NCI-H2081 treated with DMSO at 0.1 percent for 48 hours (cell line): Measurements from ENCODE around the gene TBC1D14.
"Not testable (repeated sequence)": the region's sequence is repeated elsewhere in the genome, so short reads cannot be mapped to it uniquely, and the experiment has no call there.

ENCODE experiments used
- DNase-seq: peaks from one replicate; lab custom pipeline; 2025; lab: John Stamatoyannopoulos, UW

TBC1D14 gene

DNA sequence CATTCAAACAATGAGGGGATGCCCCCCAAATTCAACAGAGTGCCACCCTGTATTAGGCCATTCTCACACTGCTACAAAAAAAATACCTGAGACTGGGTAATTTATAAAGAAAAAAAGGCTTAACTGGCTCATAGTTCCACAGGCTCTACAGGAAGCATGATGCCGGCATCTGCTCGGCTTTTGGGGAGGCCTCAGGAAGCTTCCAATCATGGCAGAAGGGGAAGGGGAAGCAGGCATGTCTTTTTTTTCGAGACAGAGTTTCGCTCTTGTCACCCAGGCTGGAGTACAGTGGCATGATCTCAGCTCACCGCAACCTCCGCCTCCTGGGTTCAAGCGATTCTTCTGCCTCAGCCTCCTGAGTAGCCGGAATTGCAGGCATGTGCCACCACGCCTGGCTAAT, 18.7 kb upstream of the TBC1D14 start:
- not testable (repeated sequence) for DNase-seq

DNA sequence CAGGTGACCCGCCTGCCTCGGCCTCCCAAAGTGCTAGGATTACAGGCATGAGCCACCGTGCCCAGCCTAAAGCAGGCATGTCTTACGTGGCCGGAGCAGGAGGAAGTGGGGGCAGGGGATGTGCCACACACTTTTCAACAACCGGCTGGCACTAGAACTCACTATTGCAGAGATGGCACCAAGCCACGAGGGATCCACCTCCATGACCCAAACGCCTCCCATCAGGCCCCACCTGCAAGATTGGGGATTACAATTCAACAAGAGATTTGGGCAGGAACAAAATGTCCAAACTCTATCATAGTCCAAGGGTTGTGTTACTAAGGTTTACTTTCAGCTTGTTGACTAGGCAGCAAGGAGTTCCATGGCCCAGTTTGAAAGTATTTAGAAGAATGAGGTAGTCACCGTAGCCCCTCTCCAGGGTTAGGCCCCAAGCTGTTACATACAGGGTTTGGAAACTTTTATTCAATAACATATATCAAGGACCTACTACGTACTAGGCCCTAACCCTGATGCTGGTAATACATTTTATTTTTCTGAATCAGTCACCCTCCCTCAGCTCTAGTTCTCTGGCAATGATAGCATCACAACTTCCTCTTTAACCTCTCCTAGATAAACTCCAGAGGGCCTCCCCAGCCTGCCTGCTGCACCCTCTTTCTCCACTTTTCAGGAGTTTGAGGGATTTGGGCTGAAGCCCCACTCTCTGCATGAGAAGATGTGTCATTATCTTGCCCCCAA, 18.0 kb upstream of the TBC1D14 start:
- no peak for DNase-seq

DNA sequence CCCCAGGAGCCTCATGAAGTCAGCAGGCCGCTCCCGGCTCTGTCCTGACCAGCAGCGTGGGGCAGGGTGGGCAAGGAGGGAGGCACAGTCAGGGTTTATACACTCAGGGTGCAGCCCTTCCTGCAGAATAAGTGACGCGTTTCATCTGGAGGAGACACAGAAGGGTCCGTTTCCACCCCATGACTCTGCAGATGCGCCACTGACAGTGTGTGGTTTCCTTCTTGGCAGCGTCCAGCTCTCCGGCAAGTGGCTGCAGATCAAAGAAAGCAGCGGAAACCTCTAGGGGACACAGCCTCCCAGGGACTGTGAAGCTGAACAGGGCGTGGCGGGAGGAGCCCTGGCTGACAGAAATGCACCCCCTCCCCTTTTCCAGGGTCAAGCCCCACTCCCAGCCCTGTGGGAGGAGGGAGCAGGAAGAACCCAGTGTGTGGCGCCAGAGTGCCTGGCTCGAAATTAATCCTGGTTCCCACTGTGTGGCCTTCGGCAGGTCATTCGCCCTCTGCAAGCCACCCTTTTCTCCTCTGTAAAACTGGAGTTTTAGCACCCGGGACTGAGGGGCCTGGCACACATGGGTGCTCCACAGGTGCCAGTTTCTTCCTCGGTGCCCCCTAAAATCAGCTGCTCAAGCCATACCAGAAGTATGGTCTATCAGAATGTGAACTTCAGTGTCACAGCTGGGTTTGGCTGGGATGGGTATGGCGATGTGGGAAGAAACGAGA, 17.3 kb upstream of the TBC1D14 start:
- no peak for DNase-seq

DNA sequence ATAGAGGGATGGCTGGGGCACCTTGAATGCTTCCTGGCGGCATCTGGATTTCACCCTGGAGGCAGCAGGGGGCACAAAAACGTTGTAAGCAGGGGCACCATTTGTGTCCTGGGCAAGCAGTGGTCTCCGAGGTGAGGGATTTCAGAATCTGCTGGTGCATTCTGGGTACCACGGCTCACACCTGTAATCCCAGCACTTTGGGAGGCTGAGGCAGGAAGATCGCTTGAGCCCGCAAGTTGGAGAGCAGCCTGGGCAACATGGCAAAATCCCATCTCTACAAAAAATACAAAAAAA, 16.8 kb upstream of the TBC1D14 start:
- DNase-seq: no peak

DNA sequence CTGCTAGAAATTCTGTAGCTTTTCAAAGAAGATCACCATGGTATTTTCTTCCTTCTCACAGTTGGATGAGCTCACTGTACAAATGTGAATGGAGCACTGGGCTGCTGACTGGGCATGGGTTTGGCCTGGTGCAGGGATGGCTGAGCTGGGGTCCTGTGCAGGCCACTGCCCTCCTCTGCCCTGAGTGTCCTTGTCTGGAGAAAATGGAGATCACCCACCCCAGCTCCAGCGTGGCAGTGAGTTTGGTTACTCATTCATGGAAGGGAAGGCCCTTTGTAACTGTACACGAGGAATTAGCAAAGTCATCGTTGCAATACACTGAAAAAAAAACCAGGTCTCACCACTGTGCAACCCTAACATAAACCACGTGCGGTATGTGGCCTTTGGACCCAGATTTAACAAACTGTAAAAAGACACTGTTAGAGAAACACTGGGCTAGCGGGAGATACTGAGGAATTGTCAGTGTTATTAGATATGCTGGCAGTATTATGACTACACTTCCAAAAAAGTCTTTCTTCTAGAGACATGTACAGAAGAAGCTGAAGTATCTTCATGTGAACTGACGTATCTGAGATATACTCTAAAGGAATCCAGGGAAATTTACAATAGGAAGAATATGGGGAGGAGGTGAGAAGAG, 16.1 kb upstream of the TBC1D14 start:
- DNase-seq: no peak

DNA sequence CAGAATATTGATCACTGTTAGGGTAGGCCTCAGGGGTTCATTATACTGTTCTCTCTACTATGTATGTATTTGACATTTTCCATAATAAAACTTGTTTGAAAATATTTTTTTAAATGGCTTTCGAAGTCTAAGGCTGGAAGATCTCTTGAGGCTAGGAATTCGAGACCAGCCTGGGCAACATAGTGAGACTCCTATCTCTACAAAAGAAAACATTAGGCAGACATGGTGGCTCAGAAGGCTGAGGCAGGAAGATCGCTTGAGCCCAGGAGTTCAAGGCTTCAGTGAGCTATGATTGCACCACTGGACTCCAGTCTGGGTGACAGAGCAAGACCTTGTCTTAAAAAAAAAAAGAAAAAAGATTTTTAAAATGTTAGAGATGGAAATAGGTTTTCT, 15.5 kb upstream of the TBC1D14 start:
- no peak for DNase-seq

DNA sequence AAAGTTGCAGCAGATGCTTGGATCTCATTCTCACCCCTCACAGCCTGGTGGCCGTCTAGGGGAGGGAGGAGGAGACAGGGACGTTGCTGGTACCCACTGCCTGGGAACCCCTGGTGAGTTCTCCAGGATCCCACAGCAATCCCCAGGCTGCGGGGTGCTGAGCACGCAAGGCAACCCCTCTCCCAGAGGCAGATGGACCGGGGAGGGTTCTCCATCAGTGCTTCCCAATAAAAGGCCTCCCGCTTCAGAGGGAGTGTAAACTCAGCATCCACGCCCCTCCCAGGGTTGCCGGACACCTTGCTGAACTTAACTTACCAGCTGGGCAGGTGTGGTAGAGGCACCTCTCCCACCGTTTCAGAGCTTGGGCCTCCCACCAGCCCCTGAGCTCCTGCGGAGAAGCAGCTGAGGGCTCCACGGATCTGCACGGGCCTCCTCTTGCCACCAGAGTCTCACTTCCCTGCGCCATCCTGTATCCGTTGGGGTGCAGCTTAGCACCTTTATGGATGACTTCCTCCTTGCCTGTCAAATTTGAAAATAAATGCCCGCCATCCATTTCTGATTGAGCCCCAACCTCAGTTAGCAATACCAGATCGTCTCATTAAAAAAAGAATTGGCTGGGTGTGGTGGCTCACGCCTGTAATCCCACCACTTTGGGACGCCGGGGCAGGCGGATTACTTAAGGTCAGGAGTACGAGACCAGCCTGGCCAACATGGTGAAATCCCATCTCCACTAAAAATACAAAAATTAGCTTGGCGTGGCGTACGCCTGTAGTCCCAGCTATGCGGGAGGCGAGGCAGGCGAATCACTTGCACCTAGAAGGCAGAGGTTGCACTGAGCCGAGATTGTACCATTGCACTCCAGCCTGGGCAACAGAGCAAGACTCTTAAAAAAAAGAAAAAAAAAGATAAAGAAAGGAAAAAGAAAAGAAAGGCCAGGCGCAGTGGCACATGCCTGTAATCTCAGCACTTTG, 14.8 kb upstream of the TBC1D14 start:
- DNase-seq: no peak

DNA sequence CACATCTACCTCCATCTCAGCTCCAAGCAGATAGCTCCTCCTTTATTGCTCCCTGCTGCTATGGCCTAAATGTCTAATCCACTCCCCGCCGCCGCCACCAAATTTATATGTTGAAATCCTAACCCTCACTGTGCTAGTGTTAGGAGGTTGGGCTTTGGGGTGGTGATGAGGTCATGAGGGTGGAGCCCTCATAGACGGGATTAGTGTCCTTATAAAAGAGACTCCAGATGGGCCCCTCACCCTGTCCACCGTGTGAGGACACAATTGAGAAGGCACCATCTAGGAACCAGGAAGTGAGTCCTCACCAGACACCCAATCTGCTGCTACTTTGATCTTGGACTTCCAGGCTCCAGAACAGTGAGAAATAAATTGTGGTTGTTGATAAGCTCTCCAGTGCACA, 13.6 kb upstream of the TBC1D14 start:
- DNase-seq: no peak

DNA sequence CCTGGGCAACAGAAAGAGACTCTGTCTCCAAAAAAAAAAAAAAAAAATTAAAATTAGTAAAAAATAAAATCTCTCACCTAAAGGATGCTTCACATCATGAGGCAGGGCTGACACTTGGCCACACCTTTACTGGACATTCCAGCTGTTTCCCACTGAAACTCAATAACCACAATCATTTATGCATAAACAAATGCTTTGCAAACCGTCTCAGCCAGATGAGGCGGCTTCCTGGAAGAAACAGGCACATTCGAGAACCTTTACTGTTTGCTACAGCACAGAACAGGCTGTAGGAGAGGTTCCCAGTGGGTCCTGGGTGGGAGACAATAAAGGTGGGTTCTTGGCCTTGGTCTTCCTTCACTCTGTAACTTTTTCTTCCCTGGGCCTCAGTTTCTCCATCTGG, 10.9 kb upstream of the TBC1D14 start:
- DNase-seq: no peak

DNA sequence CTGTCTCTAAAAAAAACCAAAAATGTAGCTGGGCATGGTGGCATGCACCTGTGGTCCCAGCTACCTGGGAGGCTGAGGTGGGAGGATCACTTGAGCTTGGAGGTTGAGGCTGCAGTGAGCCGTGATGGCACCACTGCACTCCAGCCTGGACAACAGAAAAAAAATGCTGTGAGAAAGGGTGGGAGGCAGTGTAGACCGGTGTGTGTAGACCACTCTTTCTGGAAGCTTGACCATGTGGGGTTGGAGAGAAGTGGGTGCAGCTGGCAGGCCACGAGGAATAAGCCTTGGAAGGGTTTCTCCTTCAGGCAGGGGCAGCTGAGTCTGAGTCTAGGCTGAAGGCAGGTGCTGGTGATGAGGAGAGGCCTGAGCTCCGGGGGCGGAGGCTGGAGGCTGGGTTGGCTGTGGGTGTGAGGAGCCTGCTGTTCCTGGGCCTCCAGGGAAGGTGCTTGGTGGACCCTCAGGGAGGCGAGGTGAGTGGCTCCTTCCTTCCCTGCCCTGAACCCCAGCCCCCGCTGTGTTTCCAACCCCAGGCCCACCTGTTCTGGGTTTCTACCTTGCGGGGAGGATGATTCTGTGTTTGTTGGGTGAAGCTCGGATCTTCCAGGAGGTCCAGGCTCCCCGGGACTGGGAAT, 9.3 kb upstream of the TBC1D14 start:
- no peak for DNase-seq

DNA sequence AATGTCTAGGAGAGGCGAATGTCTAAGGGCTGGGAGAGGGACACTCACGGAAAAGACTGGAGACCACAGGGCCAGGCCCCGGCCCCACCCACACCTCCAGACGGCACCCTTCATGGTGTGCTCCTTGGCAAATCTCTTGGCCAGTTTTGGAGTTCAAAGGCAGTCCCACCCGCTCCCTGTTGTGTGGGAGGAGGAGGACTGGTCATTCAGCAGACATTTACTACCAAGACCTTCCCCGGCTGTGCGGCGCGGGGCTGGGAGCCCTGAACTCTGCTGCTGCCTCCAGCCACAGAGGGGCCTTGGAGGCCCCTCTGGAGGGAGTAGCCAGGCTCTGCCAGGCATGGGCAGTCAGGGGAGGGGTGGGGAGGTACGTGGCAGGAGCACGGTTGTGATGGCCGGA, 8.7 kb upstream of the TBC1D14 start:
- no peak for DNase-seq

DNA sequence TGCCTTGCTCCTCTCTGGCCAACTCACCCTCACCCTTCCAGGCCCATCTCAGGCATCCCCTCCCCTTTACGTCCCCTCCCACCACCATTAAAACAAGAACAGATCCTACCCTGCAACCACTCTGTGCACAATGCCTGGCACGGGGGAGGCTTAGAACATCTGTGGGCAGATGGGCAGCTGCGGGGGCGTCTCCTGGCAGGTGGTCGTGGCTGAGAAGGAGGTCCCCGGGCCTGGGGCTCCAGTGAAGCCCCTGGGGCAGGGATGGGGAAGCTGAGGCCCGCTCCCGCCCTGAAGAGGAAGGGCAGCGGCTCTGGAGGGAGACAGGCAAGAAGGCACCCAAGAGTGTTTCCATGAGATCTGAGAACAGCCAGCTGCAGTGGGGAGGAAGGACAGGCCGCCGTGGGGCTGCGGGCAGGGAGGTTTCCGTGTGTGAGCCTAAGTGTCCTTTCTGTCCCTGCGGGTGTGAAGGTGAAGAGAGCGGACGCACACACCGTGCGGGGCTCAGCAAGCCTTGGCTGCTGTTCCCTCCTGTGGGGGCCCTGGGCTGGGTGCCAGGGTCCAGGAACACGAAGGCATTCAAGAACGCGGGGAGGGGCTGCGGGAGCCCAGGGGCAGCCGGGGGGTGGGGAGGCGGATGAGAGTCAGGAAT, 7.8 kb upstream of the TBC1D14 start:
- no peak for DNase-seq

DNA sequence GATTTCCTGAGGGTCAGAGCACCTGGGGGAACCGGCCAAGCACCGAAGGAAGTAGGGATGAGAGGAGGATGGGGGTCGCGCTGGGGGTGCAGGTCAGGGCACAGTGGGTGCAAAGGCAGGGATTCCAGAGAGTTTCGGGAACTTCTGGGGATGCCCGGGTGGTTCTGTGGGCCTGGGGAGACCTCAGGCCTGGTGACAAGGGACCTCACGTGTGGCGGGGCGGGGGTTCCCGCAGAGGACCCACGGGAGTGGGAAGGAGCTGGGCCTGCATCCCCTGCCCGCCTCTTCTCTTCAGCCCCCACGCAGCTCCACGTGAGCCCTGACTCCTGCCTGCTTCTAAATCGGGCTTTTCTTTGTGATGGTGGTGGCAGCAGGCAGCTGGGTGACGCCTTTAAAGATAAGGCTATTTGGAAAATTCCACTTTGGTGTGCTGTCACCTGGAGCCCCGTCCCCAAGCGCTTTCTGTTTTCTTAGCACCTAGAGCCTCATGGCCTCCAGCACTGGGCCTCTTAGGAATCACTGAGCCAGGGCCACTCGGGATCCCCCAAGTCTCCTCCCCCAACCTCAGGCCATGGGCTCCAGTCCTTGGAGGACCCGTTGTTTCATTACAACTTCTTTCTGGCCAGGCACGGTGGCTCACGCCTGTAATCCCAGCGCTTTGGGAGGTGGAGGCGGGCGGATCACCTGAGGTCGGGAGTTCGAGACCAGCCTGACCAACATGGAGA, 7.1 kb upstream of the TBC1D14 start:
- DNase-seq: no peak

DNA sequence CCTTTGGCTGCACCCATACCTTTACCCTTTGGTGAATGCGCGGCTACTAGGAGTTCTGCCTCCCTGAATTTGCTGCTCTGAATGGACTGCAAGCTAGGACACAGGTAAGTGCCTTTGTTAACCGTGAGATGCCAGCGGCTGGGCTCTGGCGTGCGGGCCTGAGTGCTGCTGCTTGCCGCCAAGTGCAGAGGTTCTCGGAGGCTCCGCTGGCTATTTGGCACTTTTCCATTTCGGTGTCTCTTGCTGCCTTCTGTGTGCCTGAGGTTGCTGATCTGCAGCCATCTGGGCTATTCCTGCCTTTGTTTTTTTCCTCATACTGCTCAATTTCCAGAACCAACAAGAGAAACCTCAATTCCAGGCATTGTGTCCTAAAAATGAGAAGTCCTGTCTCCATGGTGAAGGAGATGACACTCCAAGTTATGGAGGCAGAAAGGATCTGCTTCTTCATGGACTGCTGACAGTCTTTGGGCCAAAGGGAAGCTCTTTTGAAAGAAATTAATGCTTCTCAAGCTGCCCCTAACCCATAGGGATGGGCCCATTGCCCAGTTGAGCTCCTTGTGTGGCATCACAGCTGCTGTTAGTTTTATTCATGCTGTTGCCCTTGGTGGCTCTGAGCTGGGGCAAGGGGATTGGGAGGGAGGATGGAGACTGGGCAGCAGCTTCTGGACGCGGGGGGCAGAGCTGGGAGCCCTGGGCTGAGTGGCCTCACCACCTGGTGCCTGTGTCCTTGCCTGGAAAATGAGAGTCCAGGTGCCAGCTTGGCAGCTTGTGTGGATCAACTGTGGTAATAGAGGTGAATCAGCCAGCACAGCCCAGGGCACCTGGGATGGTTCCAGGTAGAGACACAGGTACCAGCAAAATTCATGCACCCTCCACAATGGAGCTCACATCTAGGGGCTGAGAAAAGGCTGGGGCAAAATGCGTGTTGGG, 3.8 kb upstream of the TBC1D14 start:
- no peak for DNase-seq

DNA sequence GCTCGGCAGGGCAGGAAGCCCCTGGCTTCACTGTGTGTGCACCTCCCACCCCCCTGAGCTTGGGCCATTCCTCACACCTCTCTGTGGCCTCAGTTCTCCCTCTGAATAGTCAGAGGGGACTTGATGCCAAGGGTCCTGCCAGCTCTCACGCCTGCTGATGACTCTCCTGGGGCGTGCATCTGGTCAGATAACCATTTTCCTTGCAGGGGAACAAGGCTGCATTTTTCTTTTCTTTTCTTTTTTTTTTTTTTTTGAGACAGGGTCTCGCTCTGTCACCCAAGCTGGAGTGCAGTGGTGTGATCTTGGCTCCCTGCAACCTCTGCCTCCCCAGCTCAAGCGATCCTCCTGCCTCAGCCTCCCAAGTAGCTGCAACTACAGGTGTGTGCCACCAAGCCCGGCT, 3.1 kb upstream of the TBC1D14 start:
- DNase-seq: not testable (repeated sequence)

DNA sequence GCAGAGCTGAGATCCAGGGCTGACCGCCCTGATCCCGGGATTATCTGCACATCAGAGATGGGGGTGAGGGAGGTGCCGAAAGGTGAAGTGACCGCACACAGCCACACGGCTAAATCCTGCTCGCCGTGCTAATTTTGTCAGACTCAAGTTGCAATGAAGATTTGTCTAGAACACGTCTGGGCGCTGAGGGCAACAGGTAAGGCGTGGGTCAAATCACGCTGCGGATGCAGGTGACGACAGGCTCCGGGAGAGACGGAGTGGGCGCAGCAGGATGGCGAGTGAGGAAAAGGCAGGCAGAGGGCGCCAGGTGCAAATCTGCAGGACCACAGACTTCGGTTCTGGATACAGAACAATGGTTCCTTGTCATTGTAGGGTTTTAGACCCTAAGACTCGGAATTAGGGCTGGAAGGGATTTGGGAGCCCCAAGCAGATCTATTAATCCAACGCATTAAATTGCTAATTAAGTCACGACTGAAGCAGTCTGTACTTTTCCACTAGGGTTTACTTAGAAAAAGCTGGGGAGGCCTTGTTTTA, 1.9 kb upstream of the TBC1D14 start:
- no peak for DNase-seq

DNA sequence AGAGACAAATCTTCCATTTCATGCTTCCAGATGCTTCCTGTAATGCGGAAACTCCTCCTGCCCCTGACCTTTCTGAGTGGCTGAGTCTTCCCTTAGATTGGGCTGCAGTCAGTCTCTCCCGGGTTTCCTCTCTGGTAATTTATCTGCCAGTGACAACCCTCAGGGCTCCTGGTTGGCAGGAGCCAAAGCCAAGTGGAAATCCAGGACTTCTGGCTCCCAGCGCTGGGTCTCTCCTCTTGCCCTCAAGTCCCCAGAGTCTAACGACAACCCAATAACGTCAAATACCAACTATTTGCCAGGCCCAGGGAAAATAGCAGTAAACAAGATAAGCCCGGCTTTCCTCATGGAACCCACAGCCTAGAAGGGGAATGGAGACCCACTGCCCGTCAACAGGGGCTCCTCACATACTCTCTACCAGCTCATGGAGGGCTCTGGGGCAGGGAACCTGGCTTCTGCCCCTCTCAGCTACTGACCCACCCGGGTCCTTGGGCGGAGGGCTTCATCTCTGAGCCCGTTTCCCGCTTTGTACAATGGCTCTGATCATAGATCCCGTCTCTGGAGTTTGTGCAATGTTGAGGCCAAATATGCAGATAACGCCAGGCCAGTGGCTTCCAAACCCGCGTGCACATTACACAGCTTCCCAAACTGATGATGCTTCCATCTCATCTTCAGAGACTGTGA, 1.1 kb upstream of the TBC1D14 start:
- DNase-seq: no peak

DNA sequence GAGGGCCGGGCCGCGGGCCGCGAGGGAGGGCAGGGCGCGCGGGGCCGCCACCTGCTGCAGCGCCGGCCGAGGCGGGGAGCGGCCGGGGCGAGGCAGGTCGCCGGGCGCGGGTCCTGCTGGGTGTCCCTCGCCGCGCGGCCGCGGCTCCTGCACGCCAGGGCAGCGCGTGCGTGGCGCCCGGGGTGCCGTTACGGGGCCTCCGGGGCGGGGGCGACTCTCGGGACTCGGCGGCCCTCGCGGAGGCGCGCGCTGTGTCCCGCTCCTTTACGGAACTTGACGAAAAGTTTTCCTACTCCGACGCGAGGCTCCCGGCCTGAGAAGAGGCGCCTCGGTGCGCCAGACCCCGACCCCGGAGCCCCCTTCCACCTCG, 329 bp downstream of the TBC1D14 start:
- DNase-seq: no peak
